Measurements from ENCODE around the gene KCNG4.

KCNG4 gene

DNA sequence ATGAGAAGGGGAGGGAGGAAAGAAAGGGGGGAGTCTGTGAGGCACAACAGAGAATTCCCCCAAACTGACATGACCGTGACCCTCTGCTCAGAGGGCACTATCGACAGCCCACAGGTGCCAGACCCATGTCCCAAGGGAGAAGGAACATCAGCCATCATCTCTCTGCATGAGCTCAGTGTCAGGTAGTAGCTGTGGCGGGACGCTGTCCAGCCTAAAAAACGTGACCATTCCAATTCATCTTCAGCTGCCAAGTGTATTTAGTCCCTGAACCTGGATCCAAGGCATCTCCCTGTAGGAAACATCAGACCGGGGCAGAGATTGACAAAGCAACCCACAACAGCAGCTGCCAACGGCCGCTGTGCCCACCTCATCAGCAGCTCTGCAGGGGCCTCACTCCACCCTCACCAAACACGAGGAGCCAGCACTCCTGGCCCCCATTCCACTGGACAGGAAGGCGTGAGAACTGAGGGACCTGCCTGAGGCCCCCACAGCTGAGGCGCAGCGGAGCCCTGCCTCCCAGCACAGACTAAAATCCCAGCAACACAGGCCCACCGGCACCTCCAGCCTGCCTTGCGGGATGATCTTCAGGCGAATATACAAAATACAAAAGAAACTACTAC is 61.6 kb downstream of the KCNG4 start:
- DNase-seq (ENCODE audit: low read depth): no peak
- no peak overlapping the region for H3K4me3 ChIP-seq (replicated peaks; ENCODE audit: low read depth, low read length)
- no peak for TF ChIP-seq CTCF (IDR thresholded peaks at IDR 0.05; ENCODE audit: low read length, missing control alignments)

GRCh38 chr16:84177741-84178073 is 62.1 kb downstream of the KCNG4 start:
- TF ChIP-seq CTCF (IDR thresholded peaks at IDR 0.05; ENCODE audit: low read length, missing control alignments): no peak
- DNase-seq (ENCODE audit: low read depth): peak; percentile 38
- H3K4me3 ChIP-seq (replicated peaks; ENCODE audit: low read depth, low read length): no peak overlapping the region

DNA sequence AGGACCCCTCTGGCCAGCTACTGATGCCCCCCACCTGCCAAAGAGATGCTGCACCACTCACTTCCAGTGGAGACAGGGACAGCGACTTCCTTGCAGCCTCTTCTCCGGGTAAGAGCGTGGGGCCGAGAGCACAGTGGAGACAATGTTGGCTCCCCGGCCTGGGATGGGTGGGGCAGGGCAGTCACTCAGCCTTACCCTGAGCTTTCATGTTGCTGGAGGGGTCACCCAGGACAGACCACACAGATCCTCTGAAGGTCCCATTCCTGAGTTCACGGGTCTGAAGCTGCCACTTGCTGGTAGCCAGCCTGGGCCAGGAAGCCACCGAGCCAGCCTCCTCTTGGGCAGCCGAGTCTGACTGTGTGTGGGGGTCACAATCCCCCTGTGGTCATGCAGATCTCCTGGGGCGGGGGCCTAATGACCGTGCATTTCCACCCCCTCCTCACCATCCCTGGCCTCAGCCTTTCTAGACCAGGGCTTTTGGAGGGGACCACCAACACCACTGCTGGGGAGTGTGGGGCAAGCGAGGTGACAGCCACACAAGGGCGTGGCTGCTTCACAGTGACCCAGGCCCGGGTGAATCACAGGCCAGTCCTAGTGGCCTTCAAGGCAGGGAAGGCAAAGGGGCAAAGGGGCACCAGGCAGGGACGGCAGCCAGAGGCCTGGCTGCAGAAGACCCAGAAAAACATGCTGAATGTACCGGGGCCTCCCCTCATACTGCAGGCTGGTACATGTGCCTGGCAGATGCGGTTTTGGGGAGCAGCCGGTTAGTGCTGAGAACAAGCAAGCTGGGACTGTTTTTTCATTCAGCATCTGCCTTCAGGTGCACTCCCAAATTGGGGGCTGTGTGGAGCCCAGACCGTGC is 63.4 kb downstream of the KCNG4 start:
- H3K4me3 ChIP-seq (replicated peaks; ENCODE audit: low read depth, low read length): no peak overlapping the region
- no peak for DNase-seq (ENCODE audit: low read depth)
- TF ChIP-seq CTCF (IDR thresholded peaks at IDR 0.05; ENCODE audit: low read length, missing control alignments): no peak

GRCh38 chr16:84175350-84176081 is 64.3 kb downstream of the KCNG4 start:
- peak; percentile 44 for DNase-seq (ENCODE audit: low read depth)
- peak; percentile 58 for TF ChIP-seq CTCF (IDR thresholded peaks at IDR 0.05; ENCODE audit: low read length, missing control alignments)
- H3K4me3 ChIP-seq (replicated peaks; ENCODE audit: low read depth, low read length): no peak overlapping the region

GRCh38 chr16:84174396-84174795 is 65.4 kb downstream of the KCNG4 start:
- TF ChIP-seq CTCF (IDR thresholded peaks at IDR 0.05; ENCODE audit: low read length, missing control alignments): no peak
- DNase-seq (ENCODE audit: low read depth): no peak

GRCh38 chr16:84169765-84170310 is 70.0 kb downstream of the KCNG4 start:
- no peak for DNase-seq (ENCODE audit: low read depth)
- TF ChIP-seq CTCF (IDR thresholded peaks at IDR 0.05; ENCODE audit: low read length, missing control alignments): no peak
- no peak overlapping the region for H3K4me3 ChIP-seq (replicated peaks; ENCODE audit: low read depth, low read length)

More at GRCh38 chr16:84174396-84174795, 65.4 kb downstream of the KCNG4 start:
- H3K4me3 ChIP-seq (replicated peaks; ENCODE audit: low read depth, low read length): no peak overlapping the region
